GM04503 (cell line): ENCODE results near the gene SLC24A1.
A peak's percentile ranks its signal among the peaks of the same experiment; 100 is the strongest.

Experiments
- DNase-seq: peaks from one replicate; pipeline ENCODE4 v3.0.0-alpha.2; 2012; ENCODE audit warnings: low read depth

The SLC24A1 gene

GRCh38 chr15:65653341-65653740 lies 31.6 kb downstream of the SLC24A1 start:
- no peak for DNase-seq

GRCh38 chr15:65653801-65654521 lies 32.2 kb downstream of the SLC24A1 start:
- no peak for DNase-seq

- DNase-seq: no peak
Observed at GRCh38 chr15:65655026-65655425, 33.3 kb downstream of the SLC24A1 start.

GRCh38 chr15:65655457-65655856 lies 33.7 kb downstream of the SLC24A1 start:
- DNase-seq: no peak

- no peak for DNase-seq
Observed at GRCh38 chr15:65659502-65660052, 37.8 kb downstream of the SLC24A1 start.

- DNase-seq: no peak
Observed at GRCh38 chr15:65660927-65661326, 39.2 kb downstream of the SLC24A1 start.

- no peak for DNase-seq
Observed at GRCh38 chr15:65663521-65663920, 41.8 kb downstream of the SLC24A1 start.

- DNase-seq: peak; percentile 32
Observed at GRCh38 chr15:65666257-65666656, 44.5 kb downstream of the SLC24A1 start.

- no peak for DNase-seq
Observed at GRCh38 chr15:65675551-65675950, 53.8 kb downstream of the SLC24A1 start.

GRCh38 chr15:65676123-65676522 lies 54.4 kb downstream of the SLC24A1 start:
- DNase-seq: no peak

- DNase-seq: no peak
Observed at GRCh38 chr15:65680544-65680943, 58.8 kb downstream of the SLC24A1 start.

GRCh38 chr15:65682404-65682911 lies 60.7 kb downstream of the SLC24A1 start:
- no peak for DNase-seq

GRCh38 chr15:65688462-65688861 lies 66.7 kb downstream of the SLC24A1 start:
- no peak for DNase-seq

- DNase-seq: no peak
Observed at GRCh38 chr15:65690173-65690572, 68.4 kb downstream of the SLC24A1 start.

- no peak for DNase-seq
Observed at GRCh38 chr15:65690778-65691177, 69.0 kb downstream of the SLC24A1 start.

- no peak for DNase-seq
Observed at GRCh38 chr15:65695081-65695480, 73.3 kb downstream of the SLC24A1 start.
